GM21367 (cell line): ENCODE results near the gene PSAPL1.

Experiments used
- ATAC-seq: cut with Tn5 transposase; IDR thresholded peaks from one replicate; pipeline ENCODE4 v1.9.1; 2021; ENCODE audit not compliant: unreplicated experiment

The PSAPL1 gene

DNA sequence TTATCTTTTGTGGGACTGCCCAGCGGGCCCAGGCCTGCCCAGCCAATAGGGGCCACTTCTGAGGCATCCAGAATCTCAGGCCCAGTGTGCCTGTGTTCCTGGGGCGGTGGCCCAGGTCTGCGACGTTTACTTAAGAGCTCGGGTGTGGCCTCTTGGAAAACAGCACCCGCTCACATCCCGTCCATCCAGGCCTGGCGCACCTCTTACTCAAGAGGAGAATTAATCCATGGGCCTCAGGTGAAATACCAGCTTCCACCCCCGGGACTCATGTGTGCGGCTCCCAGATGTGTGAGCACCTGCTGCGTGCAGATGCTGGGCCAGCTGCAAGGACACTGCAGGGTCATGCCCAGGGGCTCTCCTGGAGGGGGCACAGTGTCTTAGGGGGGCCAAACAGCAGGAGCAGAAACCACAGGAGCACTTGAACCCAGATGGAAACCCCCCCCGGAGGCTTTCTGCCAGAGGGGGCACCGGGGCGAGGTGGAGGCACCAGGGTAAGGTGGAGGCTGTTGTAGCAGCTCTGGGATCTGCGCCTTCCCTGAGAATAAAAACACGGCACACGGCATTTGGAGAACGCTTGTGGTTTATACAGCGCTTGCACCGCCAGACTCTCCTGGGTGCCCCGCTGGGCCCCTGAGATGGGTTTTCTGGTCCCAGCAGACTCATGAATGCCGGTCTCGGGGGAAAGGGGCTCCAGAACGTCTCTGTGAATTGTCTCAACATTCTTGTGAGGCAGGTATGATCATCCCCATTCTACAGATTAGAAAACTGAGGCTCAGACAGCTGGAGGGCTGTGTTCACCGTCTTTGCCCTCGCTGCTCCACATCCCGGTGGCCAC is 2.8 kb downstream of the PSAPL1 start:
- ATAC-seq, result no peak

DNA sequence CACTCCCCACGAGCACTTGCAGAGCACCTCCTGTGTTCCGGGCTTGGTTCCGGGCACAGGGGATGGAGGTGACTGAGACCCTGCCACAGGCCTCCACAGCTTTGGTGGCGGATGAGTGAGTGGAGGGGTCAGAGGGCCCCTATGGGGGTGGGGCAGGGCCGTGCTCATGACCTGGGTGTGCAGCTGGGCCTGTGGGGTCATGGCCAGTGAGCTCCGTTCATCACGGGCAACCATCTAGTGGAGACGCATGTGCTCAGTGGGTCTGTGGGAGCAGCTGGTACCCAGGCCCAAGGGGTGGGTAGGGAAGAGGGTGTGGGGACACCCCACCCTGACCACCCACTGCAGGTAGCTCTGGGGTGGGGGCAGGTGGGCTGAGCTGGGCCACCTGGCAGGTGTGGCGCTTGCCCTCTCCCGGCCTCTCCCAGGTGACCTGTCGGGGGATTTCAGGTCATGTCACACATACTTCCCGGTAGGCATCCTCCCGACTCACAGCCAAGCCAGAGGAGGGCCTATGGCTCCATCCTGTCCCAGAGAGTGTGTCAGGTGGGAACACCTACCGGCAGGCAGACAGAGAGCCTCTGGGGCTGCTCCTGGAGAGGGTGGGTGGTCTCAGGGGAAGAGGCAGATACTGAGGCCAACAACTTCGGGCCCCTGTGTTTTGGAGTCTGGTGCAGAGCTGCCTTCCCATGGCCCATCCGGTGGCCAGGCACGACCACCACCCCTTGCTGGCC is 3.6 kb downstream of the PSAPL1 start:
- no peak for ATAC-seq

GRCh38 chr4:7430368-7430964 is 4.3 kb downstream of the PSAPL1 start:
- ATAC-seq, result no peak

DNA sequence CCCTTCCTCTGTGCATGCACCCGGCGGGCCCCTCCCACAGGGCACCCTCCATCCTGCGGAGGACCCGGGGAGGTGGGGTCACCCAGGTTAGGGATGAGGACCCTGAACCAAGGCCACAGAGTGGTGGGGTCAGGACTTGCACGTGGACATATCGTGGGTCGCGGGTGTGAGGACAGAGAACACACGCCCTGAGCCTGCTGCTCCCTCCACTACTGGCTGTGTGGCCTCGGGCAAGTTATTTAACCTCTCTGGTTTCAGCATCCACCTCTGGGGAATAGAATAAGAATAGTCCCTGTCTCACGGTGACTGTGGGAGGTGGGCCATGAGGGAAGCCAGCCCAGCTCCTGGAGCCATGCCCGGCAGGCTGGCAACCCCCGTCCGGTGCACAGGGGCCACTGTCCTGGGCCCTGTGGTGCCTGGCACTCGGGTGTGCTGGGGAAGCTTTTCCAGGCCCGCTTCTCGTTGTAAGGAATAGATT is 5.1 kb downstream of the PSAPL1 start:
- no peak for ATAC-seq

- no peak for ATAC-seq
Measured at GRCh38 chr4:7429069-7429416, 5.7 kb downstream of the PSAPL1 start.

DNA sequence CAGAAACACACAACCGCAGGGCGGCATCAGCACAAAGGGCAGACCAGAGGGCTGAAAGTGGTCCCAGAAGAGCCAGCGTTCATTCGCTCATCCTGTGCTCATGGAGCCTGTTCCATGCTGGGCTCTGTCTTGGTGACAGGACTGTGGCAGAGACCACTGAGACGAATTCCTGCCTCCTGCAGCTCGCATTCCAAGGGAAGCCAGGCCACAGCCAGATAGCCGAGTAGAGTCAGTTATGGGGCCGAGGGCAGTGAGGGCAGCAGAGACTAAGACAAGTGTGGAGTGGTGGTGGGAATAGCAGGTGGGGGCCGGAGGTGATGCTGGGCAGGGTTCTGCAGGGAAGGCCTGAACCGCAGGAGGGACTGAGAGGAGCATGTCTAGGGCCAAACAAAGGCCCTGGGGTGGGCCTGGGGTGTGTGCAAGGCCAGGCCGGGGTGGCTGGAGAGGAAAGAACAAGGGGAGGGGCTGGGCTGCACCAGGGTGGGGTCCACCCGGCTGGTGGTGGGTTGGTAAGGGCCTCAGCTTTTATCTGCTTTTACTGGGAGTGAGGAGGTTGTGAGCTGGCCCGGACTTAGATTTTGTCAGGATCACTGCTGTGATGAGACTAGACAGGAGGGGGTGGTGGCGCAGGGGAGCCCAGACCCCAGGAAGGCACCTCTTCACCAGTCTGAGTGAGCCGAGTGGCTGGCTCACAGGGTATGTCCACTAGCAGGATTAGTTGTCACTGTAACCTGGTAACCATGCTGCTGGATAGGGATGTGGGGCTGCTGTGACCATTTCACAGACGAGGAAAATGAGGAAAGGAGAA is 6.3 kb downstream of the PSAPL1 start:
- ATAC-seq, result no peak

DNA sequence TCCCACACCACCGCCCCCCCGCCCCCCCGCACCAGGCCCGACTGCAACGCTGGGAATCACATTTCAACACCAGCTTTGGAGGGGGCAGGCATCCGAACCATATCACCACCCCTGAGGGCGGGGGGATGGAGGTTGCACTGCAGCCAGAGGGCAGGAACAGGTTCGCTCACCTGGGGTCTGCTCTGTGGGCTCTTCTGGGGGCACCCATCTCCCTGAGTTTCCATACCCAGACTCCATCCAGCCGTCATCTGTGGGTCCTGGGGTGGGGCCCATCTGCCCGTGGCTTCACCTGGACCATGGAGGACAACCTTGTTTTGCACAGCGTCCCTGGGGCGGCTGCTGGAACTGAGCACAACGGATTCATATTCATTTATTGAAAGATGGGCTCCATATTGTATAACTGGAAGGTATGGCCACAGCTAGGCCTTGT is 6.9 kb downstream of the PSAPL1 start:
- no peak for ATAC-seq

GRCh38 chr4:7427361-7427760 is 7.4 kb downstream of the PSAPL1 start:
- no peak for ATAC-seq

DNA sequence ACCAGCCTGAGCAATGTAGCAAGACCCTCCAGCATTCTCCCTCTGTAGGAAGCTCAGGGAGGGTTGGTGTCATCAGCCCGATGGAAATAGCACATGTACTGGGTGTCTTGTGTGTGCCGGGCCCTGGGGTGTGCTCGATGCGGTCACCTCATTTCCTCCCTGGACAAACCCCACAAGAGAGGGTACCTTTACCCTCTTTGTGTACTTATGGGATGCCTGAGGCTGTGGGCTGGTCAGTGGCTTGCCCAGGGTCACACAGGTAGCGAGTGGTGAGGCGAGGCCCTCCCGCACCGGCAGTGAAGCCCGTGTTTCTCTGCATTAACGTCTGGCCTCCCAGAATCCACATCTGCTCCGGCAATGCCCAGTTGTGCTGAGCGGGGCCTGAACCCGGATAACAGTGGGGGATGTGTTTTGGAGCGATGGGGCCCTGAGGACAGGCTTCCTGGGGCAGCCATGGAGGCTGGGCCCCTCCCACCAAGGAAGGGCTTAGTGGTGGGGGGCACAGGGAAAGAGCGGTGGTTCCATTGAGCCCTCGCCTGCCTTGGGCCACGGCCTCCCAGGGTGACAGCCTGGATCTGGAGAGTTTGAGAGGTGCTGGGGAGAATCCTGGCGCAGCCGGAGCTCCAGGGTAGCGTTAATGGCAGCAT is 8.1 kb downstream of the PSAPL1 start:
- no peak for ATAC-seq

DNA sequence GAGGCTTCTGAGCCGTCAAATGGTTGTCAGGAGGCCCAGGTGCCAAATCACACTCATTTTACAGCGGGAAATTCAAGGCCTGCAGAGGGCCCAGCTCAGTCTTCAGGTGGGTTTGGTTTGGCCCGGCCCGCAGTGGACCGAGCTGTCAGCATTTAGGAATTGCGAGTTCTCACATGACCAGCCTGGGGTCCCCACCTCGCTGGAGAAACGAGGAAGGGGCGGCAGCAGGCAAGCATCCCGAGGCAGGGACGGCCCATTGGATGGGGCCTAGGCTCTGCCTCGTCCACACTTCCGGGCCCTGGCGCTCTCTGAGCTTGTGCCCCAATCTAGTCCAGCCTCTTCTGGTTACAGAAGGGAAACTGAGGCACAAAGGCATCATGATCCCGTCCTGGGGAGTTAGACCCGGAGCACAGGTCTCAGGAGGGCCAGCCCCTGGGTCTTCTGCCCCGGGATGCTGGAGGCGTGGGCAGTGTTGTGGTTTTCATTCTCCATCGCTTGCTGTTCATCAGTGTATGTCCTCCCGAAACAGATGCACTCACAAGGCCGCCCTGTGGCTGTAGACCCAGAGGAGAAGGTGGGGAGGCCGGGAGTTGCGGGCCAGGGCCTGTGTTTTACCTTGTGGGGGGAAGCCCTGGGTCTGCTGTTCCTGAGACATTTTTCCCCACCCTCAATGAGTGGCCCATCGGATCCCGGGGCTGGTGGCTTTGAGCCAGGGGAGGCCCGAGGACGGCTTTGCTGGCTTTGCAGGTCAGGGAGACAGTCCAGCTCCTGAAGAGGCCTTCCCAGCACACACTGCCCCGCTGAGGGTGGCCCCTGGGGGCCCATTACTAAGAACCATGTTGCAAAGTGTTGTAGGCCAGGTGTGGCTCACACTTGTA is 8.9 kb downstream of the PSAPL1 start:
- no peak for ATAC-seq

DNA sequence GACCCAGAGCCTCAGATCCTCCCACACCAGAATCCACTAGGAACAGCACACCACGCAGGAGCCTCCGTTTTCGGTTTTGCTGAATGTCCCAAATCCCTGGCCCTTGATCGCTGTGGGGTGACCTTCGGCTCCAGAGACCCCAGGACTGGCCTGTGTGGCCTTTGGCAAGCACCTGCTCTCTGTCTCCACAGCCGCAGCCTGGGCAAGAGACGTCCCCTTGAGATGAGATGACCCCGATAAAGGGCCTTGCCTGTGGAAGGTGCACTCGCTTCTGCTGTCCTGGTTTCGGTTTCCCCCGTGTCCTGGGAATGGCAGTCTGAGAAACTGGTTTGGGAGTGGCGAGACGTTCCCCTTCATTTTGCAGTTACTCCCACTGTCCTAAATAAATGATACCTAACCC is 9.6 kb downstream of the PSAPL1 start:
- ATAC-seq, result no peak

DNA sequence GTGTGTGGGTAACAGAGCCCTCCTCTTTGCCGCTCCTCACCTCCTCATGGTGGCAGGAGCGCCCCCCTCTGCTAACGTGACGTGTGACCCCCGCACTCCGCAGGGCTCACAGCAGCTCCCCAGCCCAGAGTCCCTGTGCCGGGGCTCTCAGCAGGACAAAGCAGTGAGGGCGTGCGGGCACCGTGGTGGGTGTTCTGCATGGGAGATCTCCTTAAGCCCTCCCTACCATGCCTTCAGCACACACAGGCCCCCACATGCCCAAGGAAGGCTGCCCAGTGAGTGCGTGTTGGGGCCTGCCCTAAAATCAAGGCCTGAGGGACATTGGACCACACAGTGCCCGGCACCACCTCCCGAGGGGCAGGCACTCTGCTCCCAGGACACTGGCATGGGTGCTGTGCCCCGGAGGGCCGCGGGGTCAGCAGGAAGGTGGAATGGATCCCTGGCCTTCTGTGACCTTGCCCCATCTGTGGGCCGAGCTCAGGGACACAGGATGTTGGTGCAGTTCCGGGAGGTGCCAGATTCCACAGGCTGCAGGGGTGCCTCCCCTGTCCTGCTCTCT is 10.1 kb downstream of the PSAPL1 start:
- no peak for ATAC-seq

DNA sequence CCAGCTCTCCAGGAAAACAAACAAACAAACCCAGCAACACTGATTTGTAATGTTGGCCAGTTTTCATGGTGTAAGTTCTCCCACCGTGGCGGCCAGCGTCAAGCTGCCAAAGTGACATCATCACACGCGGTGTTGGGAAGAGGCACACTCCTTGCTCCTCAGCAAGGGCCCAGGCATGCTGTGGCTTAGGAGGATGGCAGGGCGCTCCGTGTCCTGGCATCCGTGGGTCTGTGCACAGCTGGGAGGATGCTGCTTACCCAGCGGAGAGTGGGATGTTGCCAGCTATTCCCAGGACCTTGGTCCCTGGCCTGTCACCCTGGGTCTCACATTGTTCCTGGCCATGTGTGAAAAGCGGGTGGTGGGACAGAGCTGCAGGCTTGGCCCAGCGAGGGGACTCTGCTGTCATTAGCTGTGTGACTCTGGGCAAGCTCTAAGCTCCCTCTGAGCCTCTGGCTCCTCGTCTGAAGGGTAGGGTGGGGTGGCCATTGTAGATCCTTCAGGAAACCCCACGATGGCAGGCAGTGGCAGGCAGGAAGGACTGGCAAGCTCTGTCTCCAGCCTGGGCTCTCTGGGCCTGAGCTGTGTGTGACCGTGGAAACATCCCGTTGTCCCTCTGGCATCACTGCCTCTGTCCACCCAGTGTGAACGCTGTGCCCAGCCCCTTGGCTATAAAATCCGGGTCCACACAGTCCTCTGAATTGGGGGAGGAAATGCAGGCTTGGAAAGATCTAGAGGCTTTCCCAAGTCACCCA is 10.8 kb downstream of the PSAPL1 start:
- no peak for ATAC-seq

- no peak for ATAC-seq
Measured at GRCh38 chr4:7423391-7423790, 11.3 kb downstream of the PSAPL1 start.

GRCh38 chr4:7422898-7423180 is 11.9 kb downstream of the PSAPL1 start:
- ATAC-seq, result no peak

DNA sequence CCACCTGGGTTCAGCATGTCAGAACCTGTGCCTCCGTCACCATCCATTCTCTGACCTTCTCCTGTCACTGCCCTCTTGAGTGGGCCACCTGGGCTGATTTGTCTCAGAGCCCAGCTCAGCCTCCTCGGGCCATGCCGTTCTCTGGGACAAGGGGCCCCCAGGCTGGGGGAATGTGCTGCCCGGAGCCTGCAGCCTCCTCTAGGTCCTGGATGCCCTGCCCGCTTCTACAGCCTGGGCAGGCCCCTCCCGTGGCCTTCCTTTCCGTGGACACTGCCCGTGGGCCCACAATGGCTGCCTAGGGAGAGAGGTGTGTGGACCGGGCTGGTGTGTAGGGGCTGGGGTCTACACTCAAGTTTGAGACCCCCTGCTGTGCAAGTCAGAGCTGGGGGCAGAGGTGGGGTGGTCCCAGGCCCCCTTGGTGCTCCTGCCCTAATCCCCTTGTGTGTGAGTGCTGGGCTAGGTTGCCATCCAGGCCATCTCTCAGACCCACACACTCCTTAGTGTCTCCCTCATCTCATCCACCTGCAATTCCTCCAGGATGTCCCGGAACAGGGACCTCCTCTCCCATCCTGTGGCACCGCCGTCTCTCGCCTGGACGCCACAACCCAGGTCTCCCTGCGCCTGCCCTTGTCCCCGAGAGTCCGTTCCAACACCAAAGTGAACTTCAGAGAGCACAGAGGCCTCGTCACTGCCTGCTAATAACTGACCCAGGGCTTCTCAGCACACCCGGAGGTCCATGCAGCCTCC is 12.4 kb downstream of the PSAPL1 start:
- no peak for ATAC-seq

- ATAC-seq, result no peak
Measured at GRCh38 chr4:7421356-7422150, 13.2 kb downstream of the PSAPL1 start.
